Astrocyte of the spinal cord (primary cell): ENCODE data around the gene VSTM2L.

Experiments used
- DNase-seq: peaks from one replicate; pipeline ENCODE4 v3.0.0; 2011; ENCODE audit warnings: low read depth, low spot score
- H3K4me3 ChIP-seq: 2 replicates; pipeline ENCODE4 v1.5.1; 2011; ENCODE audit warnings: low read depth, mild to moderate bottlenecking, low read length, moderate library complexity
- CTCF ChIP-seq: IDR thresholded peaks from 2 replicates; pipeline ENCODE4 v1.5.1; 2012; ENCODE audit warnings: low read depth, mild to moderate bottlenecking, low read length, inconsistent platforms
- in situ Hi-C: cut with HindIII; loops from 2 replicates; pipeline ENCODE4 v1.10.0; 2017; ENCODE audit warnings: low sequenced_read_pairs

VSTM2L gene

GRCh38 chr20:37901240-37901639, 1.7 kb upstream of the VSTM2L start:
- H3K4me3 ChIP-seq, result no peak overlapping the region
- TF ChIP-seq CTCF, result no peak
- no peak for DNase-seq
- in situ Hi-C loops, result no loop called here

GRCh38 chr20:37901654-37902503, 1.0 kb upstream of the VSTM2L start:
- peak overlapping the region; percentile 42 for H3K4me3 ChIP-seq
- peak; percentile 69 for TF ChIP-seq CTCF
- in situ Hi-C loops, result no loop called here
- peak; percentile 70 for DNase-seq

- peak; percentile 37 for TF ChIP-seq CTCF
- peak overlapping the region; percentile 42 for H3K4me3 ChIP-seq
- in situ Hi-C loops, result no loop called here
- no peak for DNase-seq
Observed at GRCh38 chr20:37903317-37904007, 535 bp downstream of the VSTM2L start.

GRCh38 chr20:37904008-37904642, 1.2 kb downstream of the VSTM2L start:
- no peak for DNase-seq
- in situ Hi-C loops, result no loop called here
- TF ChIP-seq CTCF, result no peak
- peak overlapping the region; percentile 42 for H3K4me3 ChIP-seq

GRCh38 chr20:37904845-37905373, 2.0 kb downstream of the VSTM2L start:
- no peak for TF ChIP-seq CTCF
- no peak overlapping the region for H3K4me3 ChIP-seq
- in situ Hi-C loops, result no loop called here
- DNase-seq, result no peak
